ENCODE results near the gene MUCL3. TPM values are rescaled to one million over a fixed set of nuclear protein-coding genes. Genes with fewer than 3 reads are reported as not detected.

Gene MUCL3
- total RNA-seq, 1 donor from 2014 or later, result not detected

- Histone ChIP-seq H3K4me3 (ENCODE audit: insufficient read depth, low read depth, low read length) (peak within 1 kb of the TSS; percentile 53), H3K9me3 (ENCODE audit: insufficient read depth, low read depth, low read length) (no peaks in the 10 kb centered on the region), H3K4me1 (ENCODE audit: insufficient read depth, low read length) (peaks cover 12% of the 10 kb centered on the region), H3K27ac (ENCODE audit: low read depth, low read length) (peak within 1 kb of the TSS; percentile 63), H4K20me1 (ENCODE audit: insufficient read depth, low read length) (no peaks in the 10 kb centered on the region), H3K79me2 (ENCODE audit: insufficient read depth, low read length) (peaks cover 8% of the 10 kb centered on the region), H3K27me3 (ENCODE audit: insufficient read depth, low read length) (no peaks in the 10 kb centered on the region), H3K36me3 (ENCODE audit: insufficient read depth, low read length) (peaks cover 19% of the 10 kb centered on the region), H3K4me2 (ENCODE audit: low read length) (peak within 1 kb of the TSS; percentile 92), H3K9ac (ENCODE audit: low read length) (peak within 1 kb of the TSS; percentile 86), H2AFZ (ENCODE audit: low read depth, low read length) (peak within 1 kb of the TSS; percentile 78)
- no peaks in the 10 kb centered on the region for H3K27me3 Mint-ChIP-seq (ENCODE audit: low read depth, unreplicated experiment)
- DNase-seq (ENCODE audit: low read depth) (peak; percentile 69), FAIRE-seq (no peak)
- H3K4me1 Mint-ChIP-seq (ENCODE audit: low read depth, unreplicated experiment), result peaks cover 8% of the 10 kb centered on the region
- H3K36me3 Mint-ChIP-seq (ENCODE audit: low read depth, unreplicated experiment), result peaks cover 22% of the 10 kb centered on the region
- peak within 1 kb of the TSS; percentile 83 for H3K4me3 Mint-ChIP-seq (ENCODE audit: unreplicated experiment)
- H3K9me3 Mint-ChIP-seq (ENCODE audit: unreplicated experiment), result no peaks in the 10 kb centered on the region
- TF ChIP-seq CTCF (IDR thresholded peaks at IDR 0.05; ENCODE audit: insufficient read depth, low read depth, low read length), result no peak
- peak within 1 kb of the TSS; percentile 85 for H3K27ac Mint-ChIP-seq (ENCODE audit: unreplicated experiment)
Measured at GRCh38 chr6:30914076-30914853, 26.5 kb upstream of the MUCL3 start, which contains the start of gene VARS2. Gene VARS2 (plus strand): TSS chr6:30914238. CDS start chr6:30914837, 599 bp downstream.

DNA sequence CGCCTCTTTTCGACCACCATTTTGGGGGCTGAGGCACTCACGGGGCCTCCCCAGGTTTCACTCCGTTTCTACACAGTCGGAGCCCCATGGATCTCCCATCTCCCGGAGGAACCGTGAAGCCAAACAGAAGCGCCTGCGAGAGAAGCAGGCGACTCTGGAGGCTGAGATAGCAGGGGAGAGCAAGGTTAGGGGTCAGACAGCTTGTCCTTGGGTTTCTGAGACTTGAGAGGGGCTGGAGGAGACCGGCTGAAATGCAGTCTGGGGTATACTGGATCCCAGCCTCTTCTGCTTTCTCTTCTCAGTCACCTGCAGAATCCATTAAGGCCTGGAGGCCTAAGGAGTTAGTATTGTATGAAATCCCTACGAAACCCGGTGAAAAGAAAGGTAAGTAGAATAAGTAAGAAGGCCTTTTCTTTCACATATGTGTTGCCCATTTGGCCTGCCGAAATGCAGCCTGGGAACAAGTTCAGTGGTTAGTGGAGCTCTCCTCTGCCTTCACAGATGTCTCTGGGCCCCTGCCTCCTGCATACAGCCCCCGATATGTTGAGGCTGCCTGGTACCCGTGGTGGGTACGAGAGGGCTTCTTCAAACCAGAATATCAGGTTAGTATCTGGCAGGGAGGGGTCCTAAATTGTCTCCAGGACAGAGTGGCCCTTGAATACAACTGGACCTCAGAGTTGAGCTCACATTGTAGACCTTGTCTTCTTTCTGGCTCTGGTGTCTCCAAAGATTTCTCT lies 25.8 kb upstream of the MUCL3 start:
- Histone ChIP-seq H3K9me3 (ENCODE audit: insufficient read depth, low read depth, low read length) (no peaks in the 10 kb centered on the region), H3K4me1 (ENCODE audit: insufficient read depth, low read length) (peaks cover 11% of the 10 kb centered on the region), H4K20me1 (ENCODE audit: insufficient read depth, low read length) (no peaks in the 10 kb centered on the region), H3K4me3 (ENCODE audit: insufficient read depth, low read depth, low read length) (peak overlapping the region; percentile 53), H3K79me2 (ENCODE audit: insufficient read depth, low read length) (peaks cover under 1% of the 10 kb centered on the region), H3K4me2 (ENCODE audit: low read length) (peak overlapping the region; percentile 92), H3K27ac (ENCODE audit: low read depth, low read length) (no peak overlapping the region), H3K9ac (ENCODE audit: low read length) (peak overlapping the region; percentile 86), H3K27me3 (ENCODE audit: insufficient read depth, low read length) (no peaks in the 10 kb centered on the region), H2AFZ (ENCODE audit: low read depth, low read length) (peak overlapping the region; percentile 78), H3K36me3 (ENCODE audit: insufficient read depth, low read length) (peaks cover 19% of the 10 kb centered on the region)
- Mint-ChIP-seq H3K4me1 (ENCODE audit: low read depth, unreplicated experiment) (peaks cover 8% of the 10 kb centered on the region), H3K27ac (ENCODE audit: unreplicated experiment) (peak overlapping the region; percentile 85), H3K27me3 (ENCODE audit: low read depth, unreplicated experiment) (no peaks in the 10 kb centered on the region), H3K9me3 (ENCODE audit: unreplicated experiment) (no peaks in the 10 kb centered on the region), H3K4me3 (ENCODE audit: unreplicated experiment) (peak overlapping the region; percentile 47), H3K36me3 (ENCODE audit: low read depth, unreplicated experiment) (peaks cover 27% of the 10 kb centered on the region)
- no peak for DNase-seq (ENCODE audit: low read depth)
- FAIRE-seq, result no peak
- TF ChIP-seq EZH2 (IDR thresholded peaks at IDR 0.05; ENCODE audit: insufficient read depth, low read length), result no peak
- TF ChIP-seq CTCF (IDR thresholded peaks at IDR 0.05; ENCODE audit: insufficient read depth, low read depth, low read length), result no peak

Data from astrocyte (in vitro differentiated cells and primary cell).